Activated CD8-positive, alpha-beta memory T cell treated with anti-CD3 and anti-CD28 coated beads for 4 hours (primary cell): ENCODE measurements around the gene MRTFB.

Experiments used
- DNase-seq, 2 donors: peaks; one replicate each; pipeline ENCODE4 v3.0.0-alpha.2; 2020; ENCODE audit warnings: low read depth in 2 of 2

The MRTFB gene

GRCh38 chr16:14285513-14286367 is 214.6 kb downstream of the MRTFB start:
- DNase-seq, result peak; percentile 88 to 91

GRCh38 chr16:14286368-14287230 is 215.5 kb downstream of the MRTFB start:
- no peak for DNase-seq

- no peak for DNase-seq
Measured at GRCh38 chr16:14289692-14290340, 218.7 kb downstream of the MRTFB start.

- DNase-seq, result no peak
Measured at GRCh38 chr16:14291286-14291685, 220.2 kb downstream of the MRTFB start.

GRCh38 chr16:14292051-14292825 is 221.1 kb downstream of the MRTFB start:
- DNase-seq, result no peak

GRCh38 chr16:14296663-14297062 is 225.5 kb downstream of the MRTFB start:
- no peak for DNase-seq

- DNase-seq, result no peak
Measured at GRCh38 chr16:14298374-14299122, 227.4 kb downstream of the MRTFB start.

GRCh38 chr16:14300705-14301168 is 229.6 kb downstream of the MRTFB start:
- no peak for DNase-seq

GRCh38 chr16:14301169-14302030 is 230.3 kb downstream of the MRTFB start:
- DNase-seq, result peak; percentile 33 to 41

- no peak for DNase-seq
Measured at GRCh38 chr16:14302031-14302398, 230.9 kb downstream of the MRTFB start.

- DNase-seq, result no peak
Measured at GRCh38 chr16:14302399-14303181, 231.5 kb downstream of the MRTFB start.

- no peak for DNase-seq
Measured at GRCh38 chr16:14303182-14303618, 232.1 kb downstream of the MRTFB start.

- DNase-seq, result no peak
Measured at GRCh38 chr16:14303639-14304394, 232.7 kb downstream of the MRTFB start.

GRCh38 chr16:14304891-14305460 is 233.9 kb downstream of the MRTFB start:
- no peak for DNase-seq

- DNase-seq, result no peak
Measured at GRCh38 chr16:14306485-14307058, 235.5 kb downstream of the MRTFB start.

- DNase-seq, result no peak
Measured at GRCh38 chr16:14307059-14307526, 236.0 kb downstream of the MRTFB start.
